Activated naive CD8-positive, alpha-beta T cell treated with anti-CD3 and anti-CD28 coated beads, Interleukin-2, amount 50 U/mL, for 16 hours (primary cell): ENCODE results near the gene SLC27A1.
"Not testable (repeated sequence)": the region's sequence is repeated elsewhere in the genome, so short reads cannot be mapped to it uniquely, and the experiment has no call there.

Source experiments
- DNase-seq: peaks from one replicate; pipeline ENCODE4 v3.0.0-alpha.2; 2020; ENCODE audit warnings: low read depth, low spot score

Gene SLC27A1

GRCh38 chr19:17486545-17487240, 16.4 kb downstream of the SLC27A1 start:
- DNase-seq = no peak

GRCh38 chr19:17487284-17488121, 17.2 kb downstream of the SLC27A1 start:
- DNase-seq = no peak

GRCh38 chr19:17488593-17489391, 18.5 kb downstream of the SLC27A1 start:
- peak; percentile 70 for DNase-seq

GRCh38 chr19:17489392-17490030, 19.2 kb downstream of the SLC27A1 start:
- DNase-seq = no peak

- DNase-seq = no peak
These were observed 20.1 kb downstream of the SLC27A1 start for GRCh38 chr19:17490411-17490810.

GRCh38 chr19:17491287-17491686, 21.0 kb downstream of the SLC27A1 start:
- no peak for DNase-seq

- no peak for DNase-seq
These were observed 25.4 kb downstream of the SLC27A1 start for GRCh38 chr19:17495639-17496296.

GRCh38 chr19:17496337-17496997, 26.1 kb downstream of the SLC27A1 start:
- peak; percentile 60 for DNase-seq

GRCh38 chr19:17497149-17497798, 26.9 kb downstream of the SLC27A1 start:
- no peak for DNase-seq

- DNase-seq = not testable (repeated sequence)
These were observed 28.7 kb downstream of the SLC27A1 start for GRCh38 chr19:17499025-17499424.

GRCh38 chr19:17499648-17500446, 29.5 kb downstream of the SLC27A1 start:
- no peak for DNase-seq

- no peak for DNase-seq
These were observed 30.3 kb downstream of the SLC27A1 start for GRCh38 chr19:17500447-17501198.

GRCh38 chr19:17503240-17503639, 32.9 kb downstream of the SLC27A1 start:
- DNase-seq = no peak

GRCh38 chr19:17504030-17504429, 33.7 kb downstream of the SLC27A1 start:
- no peak for DNase-seq

- DNase-seq = no peak
These were observed 34.1 kb downstream of the SLC27A1 start for GRCh38 chr19:17504456-17504855.

- DNase-seq = no peak
These were observed 34.9 kb downstream of the SLC27A1 start for GRCh38 chr19:17505223-17505622.

- no peak for DNase-seq
These were observed 36.4 kb downstream of the SLC27A1 start for GRCh38 chr19:17506745-17507144.

GRCh38 chr19:17508558-17508933, 38.2 kb downstream of the SLC27A1 start:
- DNase-seq = not testable (repeated sequence)
